H1 (cell line): ENCODE measurements around the gene DDT. TPM values are rescaled to one million over a fixed set of nuclear protein-coding genes. Genes with fewer than 3 reads are reported as not detected.

Experiments
- CTCF ChIA-PET: fragments of 300-600 bp; sonication (Branson Sonifier 250); formaldehyde crosslinking; loops from one replicate; lab custom pipeline; 2021; ENCODE audit not compliant: partially characterized antibody; lab: Charles Lee
- POLR2A ChIA-PET: fragments of 300-600 bp; sonication (Branson Sonifier 250); formaldehyde crosslinking; loops from one replicate; lab custom pipeline; 2021; ENCODE audit warnings: inconsistent platforms; ENCODE audit not compliant: partially characterized antibody; lab: Charles Lee
- DNase-seq, 2 experiments: peaks; one replicate each; pipeline versions ENCODE4 v3.0.0 to v3.0.0-alpha.2; 2010 to 2022; ENCODE audit warnings: low spot score in 2 of 2, low read depth in 1 of 2, mixed read lengths in 1 of 2
- FAIRE-seq: peaks from 2 replicates; lab custom pipeline; 2011; peaks lifted over from hg19 to GRCh38; lab: Jason Lieb, UNC
- H2AFZ ChIP-seq: 2 replicates; pipeline ENCODE4 v1.8.1; 2012; ENCODE audit warnings: low read length, inconsistent platforms
- H2AK5ac ChIP-seq: 2 replicates; pipeline ENCODE4 v1.6.1; 2013; ENCODE audit warnings: low read depth, low read length
- H2BK120ac ChIP-seq: replicated peaks from 2 replicates; pipeline ENCODE3; 2013; ENCODE audit warnings: low read depth, low read length, inconsistent platforms
- H2BK12ac ChIP-seq: 2 replicates; pipeline ENCODE4 v1.6.1; 2013; ENCODE audit warnings: low read depth, low read length
- H2BK15ac ChIP-seq: 2 replicates; pipeline ENCODE4 v1.6.1; 2013; ENCODE audit warnings: low read length
- H2BK20ac ChIP-seq: 2 replicates; pipeline ENCODE4 v1.6.1; 2013; ENCODE audit warnings: low read length
- H2BK5ac ChIP-seq: 2 replicates; pipeline ENCODE4 v1.6.1; 2013; ENCODE audit warnings: low read depth, low read length
- H3K14ac ChIP-seq: 2 replicates; pipeline ENCODE4 v1.6.1; 2013; ENCODE audit warnings: inconsistent platforms; ENCODE audit not compliant: insufficient read length
- H3K18ac ChIP-seq: 2 replicates; pipeline ENCODE4 v1.6.1; 2013; ENCODE audit warnings: low read length; ENCODE audit errors: extremely low read depth
- H3K23ac ChIP-seq: 2 replicates; pipeline ENCODE4 v1.6.1; 2013; ENCODE audit warnings: inconsistent platforms; ENCODE audit not compliant: insufficient read length
- H3K23me2 ChIP-seq: 2 replicates; pipeline ENCODE4 v1.6.1; 2013; ENCODE audit warnings: low read depth, low read length
- H3K27ac ChIP-seq: 2 replicates; pipeline ENCODE4 v1.6.1; 2011; ENCODE audit warnings: low read depth, low read length, inconsistent platforms
- H3K27me3 ChIP-seq, 4 experiments: replicated peaks in 1 of 4; 1 replicate in 1 of 4; 2 replicates in 3 of 4; pipeline versions ENCODE4 v1.6.1 to v1.8.1; 2011 to 2013; ENCODE audit warnings: low read length in 3 of 4, mild to moderate bottlenecking in 3 of 4, inconsistent platforms in 2 of 4, mixed read lengths in 2 of 4, moderate library complexity in 1 of 4; ENCODE audit not compliant: control insufficient read depth in 3 of 4, insufficient read depth in 3 of 4; ENCODE audit errors: extremely low read depth in 1 of 4
- H3K36me3 ChIP-seq, 4 experiments: 2 replicates each; pipeline versions ENCODE4 v1.6.1 to v1.8.1; 2011 to 2013; ENCODE audit warnings: mild to moderate bottlenecking in 4 of 4, low read length in 3 of 4, moderate library complexity in 2 of 4, control low read depth in 1 of 4, inconsistent platforms in 1 of 4; ENCODE audit not compliant: insufficient read depth in 4 of 4, control insufficient read depth in 2 of 4
- H3K4ac ChIP-seq: replicated peaks from 2 replicates; pipeline ENCODE3; 2013; ENCODE audit warnings: low read length, low read depth, mixed read lengths, inconsistent platforms; ENCODE audit not compliant: insufficient read length
- H3K4me1 ChIP-seq, 4 experiments: replicated peaks in 1 of 4; 1 replicate in 1 of 4; 2 replicates in 3 of 4; pipeline versions ENCODE4 v1.6.1 to v1.8.1; 2011 to 2013; ENCODE audit warnings: low read length in 3 of 4, inconsistent platforms in 2 of 4, mixed read lengths in 1 of 4; ENCODE audit not compliant: insufficient read depth in 4 of 4, control insufficient read depth in 3 of 4
- H3K4me2 ChIP-seq, 2 experiments: 2 replicates each; pipeline versions ENCODE4 v1.6.1 to v1.8.1; 2011 to 2013; ENCODE audit warnings: low read depth in 2 of 2, low read length in 2 of 2, control low read depth in 1 of 2, inconsistent platforms in 1 of 2, mild to moderate bottlenecking in 1 of 2; ENCODE audit not compliant: insufficient read depth in 1 of 2
- H3K4me3 ChIP-seq, 4 experiments: fragments of 200-600, 300-600 bp in 1 of 4; sonication (generic), shearing (Covaris generic), sonication (Bioruptor Twin) in 1 of 4; 2 replicates each; pipeline versions ENCODE4 v1.5.1 to v1.8.1; 2011 to 2016; ENCODE audit warnings: low read length in 4 of 4, low read depth in 3 of 4, control low read depth in 2 of 4, inconsistent platforms in 2 of 4, mild to moderate bottlenecking in 2 of 4, mixed read lengths in 1 of 4, moderate library complexity in 1 of 4; ENCODE audit not compliant: insufficient read depth in 2 of 4; ENCODE audit errors: extremely low read depth in 1 of 4
- H3K56ac ChIP-seq: replicated peaks from 2 replicates; pipeline ENCODE3; 2013; ENCODE audit warnings: low read depth, mild to moderate bottlenecking, mixed read lengths, low read length, inconsistent platforms; ENCODE audit not compliant: insufficient read length
- H3K79me1 ChIP-seq: 2 replicates; pipeline ENCODE4 v1.6.1; 2013; ENCODE audit warnings: low read depth, low read length, control low read depth
- H3K79me2 ChIP-seq, 2 experiments: 2 replicates each; pipeline versions ENCODE4 v1.6.1 to v1.8.1; 2012 to 2013; ENCODE audit warnings: low read length in 2 of 2, mild to moderate bottlenecking in 2 of 2, inconsistent platforms in 1 of 2; ENCODE audit not compliant: insufficient read depth in 2 of 2, control insufficient read depth in 1 of 2
- H3K9ac ChIP-seq, 4 experiments: replicated peaks in 1 of 4; 1 replicate in 1 of 4; 2 replicates in 3 of 4; pipeline versions ENCODE4 v1.6.1 to v1.8.1; 2011 to 2013; ENCODE audit warnings: low read depth in 3 of 4, low read length in 3 of 4, control low read depth in 2 of 4, mild to moderate bottlenecking in 2 of 4, moderate library complexity in 2 of 4, inconsistent platforms in 1 of 4; ENCODE audit errors: extremely low read depth in 1 of 4
- H3K9me3 ChIP-seq, 2 experiments: 2 replicates each; pipeline versions ENCODE4 v1.6.1 to v1.8.1; 2012 to 2013; ENCODE audit warnings: mild to moderate bottlenecking in 2 of 2, moderate library complexity in 2 of 2, control low read depth in 1 of 2, inconsistent platforms in 1 of 2, low read depth in 1 of 2, low read length in 1 of 2, mixed read lengths in 1 of 2; ENCODE audit not compliant: insufficient read depth in 2 of 2
- H4K20me1 ChIP-seq, 2 experiments: replicated peaks in 1 of 2; 2 replicates each; pipeline versions ENCODE3 to v1.8.1; 2011 to 2013; ENCODE audit warnings: inconsistent platforms in 2 of 2, low read length in 2 of 2, mild to moderate bottlenecking in 1 of 2; ENCODE audit not compliant: insufficient read depth in 2 of 2, control insufficient read depth in 1 of 2
- H4K5ac ChIP-seq: 2 replicates; pipeline ENCODE4 v1.6.1; 2013; ENCODE audit warnings: low read length, low read depth, mixed read lengths, inconsistent platforms; ENCODE audit not compliant: insufficient read length
- H4K8ac ChIP-seq: 2 replicates; pipeline ENCODE4 v1.8.0; 2013; ENCODE audit warnings: mild to moderate bottlenecking, moderate library complexity, low read length, inconsistent platforms; ENCODE audit not compliant: insufficient read depth; ENCODE audit errors: extremely low read depth
- H4K91ac ChIP-seq: replicated peaks from 2 replicates; pipeline ENCODE3; 2013; ENCODE audit warnings: low read length, mixed read lengths, inconsistent platforms; ENCODE audit not compliant: insufficient read length
- ASH2L ChIP-seq: fragments of 200-600, 300-600 bp; sonication (generic); IDR thresholded peaks from one replicate; pipeline ENCODE4 v1.7.1; 2017; ENCODE audit warnings: low read length
- CHD2 ChIP-seq: IDR thresholded peaks from 2 replicates; pipeline ENCODE4 v1.6.1; 2012; ENCODE audit warnings: low read length, improper control_type of control experiment
- HDAC2 ChIP-seq, 2 experiments: fragments of 300-600 bp in 1 of 2; sonication (generic) in 1 of 2; IDR thresholded peaks; 2 replicates each; pipeline ENCODE4 v1.6.1; 2011 to 2012; ENCODE audit warnings: low read depth in 2 of 2, low read length in 2 of 2, mild to moderate bottlenecking in 2 of 2, moderate library complexity in 2 of 2, borderline replicate concordance in 1 of 2, inconsistent platforms in 1 of 2
- NANOG ChIP-seq: IDR thresholded peaks from 2 replicates; pipeline ENCODE4 v1.6.1; 2011; ENCODE audit warnings: low read length, low read depth, mild to moderate bottlenecking, inconsistent platforms; ENCODE audit not compliant: insufficient read depth, poor library complexity, severe bottlenecking
- RXRA ChIP-seq: IDR thresholded peaks from 2 replicates; pipeline ENCODE4 v1.6.1; 2011; ENCODE audit warnings: low read depth, mild to moderate bottlenecking, low read length, moderate library complexity; ENCODE audit not compliant: insufficient read depth
- TBP ChIP-seq: IDR thresholded peaks from 2 replicates; pipeline ENCODE4 v1.6.1; 2011; ENCODE audit warnings: low read depth, low read length, improper control_type of control experiment
- TCF12 ChIP-seq: IDR thresholded peaks from 2 replicates; pipeline ENCODE4 v1.6.1; 2011; ENCODE audit warnings: low read depth, mild to moderate bottlenecking, low read length
- YY1 ChIP-seq: IDR thresholded peaks from 2 replicates; pipeline ENCODE4 v1.6.1; 2011; ENCODE audit warnings: low read depth, mild to moderate bottlenecking, low read length
- ZNF274 ChIP-seq: IDR thresholded peaks from 2 replicates; pipeline ENCODE4 v1.7.0; 2012; ENCODE audit warnings: low read length, borderline replicate concordance; ENCODE audit errors: extremely low read depth
- WGBS, 2 experiments: shearing (Covaris generic) in 1 of 2; methylation state at CpG; one replicate each; pipeline versions ENCODE4 v1.1.6 to v1.1.7; 2013 to 2015; ENCODE audit warnings: low lambda C conversion rate in 2 of 2, mixed read lengths in 2 of 2, inconsistent platforms in 1 of 2, low coverage in 1 of 2, missing lambda C conversion rate in 1 of 2; ENCODE audit not compliant: insufficient replicate concordance in 2 of 2, insufficient coverage in 1 of 2, insufficient read length in 1 of 2; ENCODE audit errors: extremely low coverage in 1 of 2, missing lambda C conversion rate in 1 of 2; 5-methylcytosine and 5-hydroxymethylcytosine counted together
- polyA plus RNA-seq, 7 experiments: library from polyadenylated mRNA; depleted of rRNA in 3 of 7; stranded (reverse) in 5 of 7; unstranded in 2 of 7; fragments of >200 nt in 5 of 7; fragments of 200-250 nt in 2 of 7; gene quantifications; 1 replicate in 5 of 7; 2 replicates in 1 of 7; 4 replicates in 1 of 7; pipeline versions ENCODE4 v1.2.1 to v1.2.3, GENCODE V29; 2011 to 2013; ENCODE audit warnings: missing spikeins in 2 of 7, mixed read lengths in 2 of 7
- total RNA-seq: library from RNA; stranded (reverse); fragmentation: NEBNext Ultra II Directional; extraction: Animal tissue kit (Norgen Biotek cat#: 25700); gene quantifications from 2 replicates; pipeline ENCODE4 v1.2.1, GENCODE V29; 2021
- TF ChIP-seq, protein P1 (sequence below), 3 experiments: IDR thresholded peaks; 1 replicate in 2 of 3; 2 replicates in 1 of 3; pipeline versions ENCODE4 v1.5.1 to v1.6.1; 2011; ENCODE audit warnings: low read length in 3 of 3, mild to moderate bottlenecking in 3 of 3, inconsistent platforms in 2 of 3, low read depth in 1 of 3, moderate library complexity in 1 of 3; ENCODE audit not compliant: insufficient read depth in 1 of 3; ENCODE audit errors: control extremely low read depth in 1 of 3
- TF ChIP-seq, protein P2 (sequence below): IDR thresholded peaks from 2 replicates; pipeline ENCODE4 v1.6.1; 2011; ENCODE audit warnings: low read length, improper control_type of control experiment

DDT gene
- total and polyA plus RNA-seq, 2 of the 8 experiments (the other 6 are each of a cell fraction or from before 2014, with no cell fraction given), result 106 to 341 TPM

DNA sequence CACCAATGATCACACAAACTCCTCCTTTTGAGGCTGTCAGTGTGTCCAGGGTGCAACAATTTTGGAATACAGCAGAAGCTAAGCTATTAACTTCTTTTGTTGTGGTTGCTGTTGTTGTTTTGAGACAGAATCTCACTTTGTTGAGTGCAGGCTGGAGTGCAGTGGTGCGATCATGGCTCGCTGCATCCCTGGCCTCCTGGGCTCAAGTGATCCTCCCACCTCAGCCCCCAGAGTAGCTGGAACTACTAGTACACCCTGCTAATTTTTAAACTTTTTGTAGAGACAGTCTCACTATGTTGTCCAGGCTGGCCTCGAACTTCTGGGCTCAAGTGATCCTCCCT lies 35.3 kb downstream of the DDT start:
- H2AK5ac ChIP-seq, result no peak overlapping the region
- DNase-seq, result no peak
- H2AFZ ChIP-seq, result no peak overlapping the region
- no peak overlapping the region for H2BK5ac ChIP-seq
- H3K79me2 ChIP-seq, result no peaks in the 10 kb centered on the region
- no peaks in the 10 kb centered on the region for H3K9me3 ChIP-seq
- no peaks in the 10 kb centered on the region for H3K23me2 ChIP-seq
- H2BK20ac ChIP-seq, result no peak overlapping the region
- no peak overlapping the region for H3K23ac ChIP-seq
- H2BK12ac ChIP-seq, result no peak overlapping the region
- ChIA-PET POLR2A (no interaction called here), CTCF (interaction anchor here (1.1 to 1.3 kb wide), 2 partner anchors 9 to 50 kb away, joined by 5 read pairs; no protein-coding TSS in a partner anchor)
- H2BK15ac ChIP-seq, result no peak overlapping the region
- no peak overlapping the region for H3K9ac ChIP-seq
- H3K36me3 ChIP-seq, result no peaks in the 10 kb centered on the region
- H3K18ac ChIP-seq, result no peak overlapping the region
- H2BK120ac ChIP-seq, result no peak overlapping the region
- no peaks in the 10 kb centered on the region for H3K4me1 ChIP-seq
- H3K27ac ChIP-seq, result no peak overlapping the region
- no peak overlapping the region for H3K56ac ChIP-seq
- FAIRE-seq, result no peak
- H4K91ac ChIP-seq, result no peak overlapping the region
- WGBS, 2 experiments, result 82% methylated on average over 3 of the region's 3 CpGs; no CpG with 5 or more reads in 1 of the 2 experiments
- H3K14ac ChIP-seq, result no peak overlapping the region
- H3K79me1 ChIP-seq, result no peaks in the 10 kb centered on the region
- H4K8ac ChIP-seq, result no peak overlapping the region
- no peak overlapping the region for H3K4ac ChIP-seq
- no peak overlapping the region for H4K5ac ChIP-seq
- H3K4me2 ChIP-seq, result no peak overlapping the region
- no peak overlapping the region for H3K4me3 ChIP-seq
- no peaks in the 10 kb centered on the region for H4K20me1 ChIP-seq
- H3K27me3 ChIP-seq, result no peaks in the 10 kb centered on the region
- no peak for TF ChIP-seq RXRA
- TF ChIP-seq CHD2, result no peak
- TF ChIP-seq TBP, result no peak
- no peak for TF ChIP-seq TCF12
- TF ChIP-seq YY1, result no peak
- TF ChIP-seq, protein P1, sequence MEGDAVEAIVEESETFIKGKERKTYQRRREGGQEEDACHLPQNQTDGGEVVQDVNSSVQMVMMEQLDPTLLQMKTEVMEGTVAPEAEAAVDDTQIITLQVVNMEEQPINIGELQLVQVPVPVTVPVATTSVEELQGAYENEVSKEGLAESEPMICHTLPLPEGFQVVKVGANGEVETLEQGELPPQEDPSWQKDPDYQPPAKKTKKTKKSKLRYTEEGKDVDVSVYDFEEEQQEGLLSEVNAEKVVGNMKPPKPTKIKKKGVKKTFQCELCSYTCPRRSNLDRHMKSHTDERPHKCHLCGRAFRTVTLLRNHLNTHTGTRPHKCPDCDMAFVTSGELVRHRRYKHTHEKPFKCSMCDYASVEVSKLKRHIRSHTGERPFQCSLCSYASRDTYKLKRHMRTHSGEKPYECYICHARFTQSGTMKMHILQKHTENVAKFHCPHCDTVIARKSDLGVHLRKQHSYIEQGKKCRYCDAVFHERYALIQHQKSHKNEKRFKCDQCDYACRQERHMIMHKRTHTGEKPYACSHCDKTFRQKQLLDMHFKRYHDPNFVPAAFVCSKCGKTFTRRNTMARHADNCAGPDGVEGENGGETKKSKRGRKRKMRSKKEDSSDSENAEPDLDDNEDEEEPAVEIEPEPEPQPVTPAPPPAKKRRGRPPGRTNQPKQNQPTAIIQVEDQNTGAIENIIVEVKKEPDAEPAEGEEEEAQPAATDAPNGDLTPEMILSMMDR (IDR thresholded peaks at IDR 0.05; ENCODE audit: control extremely low read depth in 1 of 3, insufficient read depth in 1 of 3, low read depth in 1 of 3, low read length in 3 of 3), result no peak
- no peak for TF ChIP-seq HDAC2 (IDR thresholded peaks at IDR 0.05; ENCODE audit: borderline replicate concordance in 1 of 2, low read depth in 2 of 2, low read length in 2 of 2)
- TF ChIP-seq, protein P2, sequence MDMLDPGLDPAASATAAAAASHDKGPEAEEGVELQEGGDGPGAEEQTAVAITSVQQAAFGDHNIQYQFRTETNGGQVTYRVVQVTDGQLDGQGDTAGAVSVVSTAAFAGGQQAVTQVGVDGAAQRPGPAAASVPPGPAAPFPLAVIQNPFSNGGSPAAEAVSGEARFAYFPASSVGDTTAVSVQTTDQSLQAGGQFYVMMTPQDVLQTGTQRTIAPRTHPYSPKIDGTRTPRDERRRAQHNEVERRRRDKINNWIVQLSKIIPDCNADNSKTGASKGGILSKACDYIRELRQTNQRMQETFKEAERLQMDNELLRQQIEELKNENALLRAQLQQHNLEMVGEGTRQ, result no peak
- TF ChIP-seq ZNF274, result no peak
- TF ChIP-seq ASH2L, result no peak
- TF ChIP-seq NANOG, result no peak
